Fibroblast of skin of right quadriceps (primary cell): ENCODE data around the gene TRIM26.
"Not testable (repeated sequence)": the region's sequence is repeated elsewhere in the genome, so short reads cannot be mapped to it uniquely, and the experiment has no call there.

Source experiments
- DNase-seq: peaks from one replicate; pipeline ENCODE4 v3.0.0-alpha.2; 2013

Gene TRIM26

DNA sequence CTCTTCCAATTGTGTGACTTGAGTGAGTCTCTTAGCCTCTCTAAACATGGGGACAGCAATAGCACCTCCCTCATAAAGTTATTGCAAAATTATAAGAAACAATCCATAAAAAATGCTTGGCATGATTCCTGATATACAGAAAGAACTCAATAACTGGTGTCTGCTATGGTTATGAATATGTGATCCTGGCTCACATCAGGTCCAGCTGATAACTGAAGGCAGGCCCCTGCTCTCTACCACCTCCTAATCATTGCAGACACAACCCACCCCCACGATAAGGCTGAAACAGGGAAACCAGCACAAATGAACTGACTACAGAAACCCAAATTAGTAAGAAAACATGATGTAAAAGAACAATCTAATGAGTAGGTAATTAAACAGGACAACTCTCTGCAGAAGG, 44.5 kb downstream of the TRIM26 start:
- no peak for DNase-seq

DNA sequence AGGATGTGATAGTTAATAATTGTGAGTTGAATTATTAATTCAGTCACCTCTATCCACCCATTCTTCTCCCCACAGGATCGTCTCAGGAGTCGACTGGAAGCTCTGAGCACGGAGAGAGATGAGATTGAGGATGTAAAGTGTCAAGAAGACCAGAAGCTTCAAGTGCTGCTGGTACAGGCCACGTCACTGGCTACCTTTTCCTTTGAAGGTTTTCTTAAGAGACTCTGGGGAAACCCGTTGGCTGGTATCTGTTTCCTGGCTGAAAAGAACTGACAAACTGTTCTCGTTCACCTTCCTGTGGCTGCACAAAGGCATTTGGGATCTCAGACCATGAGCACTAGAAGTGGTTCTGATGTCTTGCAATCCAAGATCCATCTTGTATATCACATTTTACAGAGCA, 46.1 kb downstream of the TRIM26 start:
- DNase-seq: no peak

DNA sequence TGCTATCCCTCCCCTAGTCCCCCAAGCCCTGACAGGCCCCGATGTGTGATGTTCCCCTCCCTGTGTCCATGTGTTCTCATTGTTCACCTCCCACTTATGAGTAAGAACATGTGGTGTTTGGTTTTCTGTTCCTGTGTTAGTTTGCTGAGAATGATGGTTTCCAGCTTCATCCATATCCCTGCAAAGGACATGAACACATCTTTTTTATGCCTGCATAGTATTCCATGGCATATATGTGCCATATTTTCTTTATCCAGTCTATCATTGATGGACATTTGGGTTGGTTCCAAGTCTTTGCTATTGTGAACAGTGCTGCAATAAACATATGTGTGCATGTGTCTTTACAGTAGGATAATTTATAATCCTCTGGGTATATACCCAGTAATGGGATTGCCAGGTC, 48.0 kb downstream of the TRIM26 start:
- DNase-seq: not testable (repeated sequence)

DNA sequence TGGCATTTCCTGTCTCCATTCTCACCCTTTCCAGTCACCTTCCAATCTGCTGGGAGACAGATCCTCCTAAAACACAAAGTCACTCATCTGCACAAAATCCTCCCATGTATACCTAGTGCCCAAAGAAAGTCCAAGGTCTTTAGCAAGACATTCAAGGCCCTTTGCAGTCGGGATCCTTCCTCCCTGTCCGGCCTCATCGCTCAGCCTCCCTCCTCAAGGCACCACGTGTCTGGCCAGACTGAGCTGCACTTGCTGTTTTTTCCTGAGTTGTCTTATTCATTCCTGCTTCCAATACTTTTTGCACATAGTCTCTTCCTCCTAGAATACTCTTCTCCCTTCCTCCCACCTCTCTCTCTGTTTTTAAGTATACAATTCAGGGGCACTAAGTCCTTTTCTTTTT, 48.5 kb downstream of the TRIM26 start:
- DNase-seq: no peak

DNA sequence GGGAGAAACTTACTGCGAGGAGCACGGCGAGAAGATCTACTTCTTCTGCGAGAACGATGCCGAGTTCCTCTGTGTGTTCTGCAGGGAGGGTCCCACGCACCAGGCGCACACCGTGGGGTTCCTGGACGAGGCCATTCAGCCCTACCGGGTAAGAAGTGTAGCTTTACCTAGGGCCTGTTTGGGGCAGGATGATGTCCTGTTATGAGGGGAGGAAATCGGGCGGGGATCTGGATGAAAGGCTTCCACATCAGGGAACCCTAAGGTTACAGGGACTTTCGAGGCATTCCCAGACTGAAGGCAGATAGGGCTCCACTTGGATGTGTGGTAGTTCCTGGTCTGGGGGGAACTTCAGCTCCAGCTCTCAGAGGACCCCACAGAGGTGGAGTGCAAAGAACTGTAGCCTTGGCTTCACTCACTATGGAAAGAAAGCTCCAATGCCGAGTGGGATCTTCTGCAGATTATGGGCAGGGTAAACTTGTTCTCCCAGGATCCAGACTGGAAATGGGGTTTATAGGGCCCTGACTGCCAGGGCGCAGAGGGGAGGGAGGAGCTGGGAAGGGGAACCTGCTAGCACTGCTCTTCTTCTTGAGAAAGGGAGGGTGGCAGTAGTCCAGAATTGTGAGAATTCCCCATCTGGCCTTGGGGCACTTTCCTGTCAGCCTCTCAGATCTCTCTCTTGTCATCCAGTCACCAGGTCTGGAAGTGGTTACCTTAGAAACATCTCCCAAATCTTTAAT, 49.1 kb downstream of the TRIM26 start:
- DNase-seq: no peak

DNA sequence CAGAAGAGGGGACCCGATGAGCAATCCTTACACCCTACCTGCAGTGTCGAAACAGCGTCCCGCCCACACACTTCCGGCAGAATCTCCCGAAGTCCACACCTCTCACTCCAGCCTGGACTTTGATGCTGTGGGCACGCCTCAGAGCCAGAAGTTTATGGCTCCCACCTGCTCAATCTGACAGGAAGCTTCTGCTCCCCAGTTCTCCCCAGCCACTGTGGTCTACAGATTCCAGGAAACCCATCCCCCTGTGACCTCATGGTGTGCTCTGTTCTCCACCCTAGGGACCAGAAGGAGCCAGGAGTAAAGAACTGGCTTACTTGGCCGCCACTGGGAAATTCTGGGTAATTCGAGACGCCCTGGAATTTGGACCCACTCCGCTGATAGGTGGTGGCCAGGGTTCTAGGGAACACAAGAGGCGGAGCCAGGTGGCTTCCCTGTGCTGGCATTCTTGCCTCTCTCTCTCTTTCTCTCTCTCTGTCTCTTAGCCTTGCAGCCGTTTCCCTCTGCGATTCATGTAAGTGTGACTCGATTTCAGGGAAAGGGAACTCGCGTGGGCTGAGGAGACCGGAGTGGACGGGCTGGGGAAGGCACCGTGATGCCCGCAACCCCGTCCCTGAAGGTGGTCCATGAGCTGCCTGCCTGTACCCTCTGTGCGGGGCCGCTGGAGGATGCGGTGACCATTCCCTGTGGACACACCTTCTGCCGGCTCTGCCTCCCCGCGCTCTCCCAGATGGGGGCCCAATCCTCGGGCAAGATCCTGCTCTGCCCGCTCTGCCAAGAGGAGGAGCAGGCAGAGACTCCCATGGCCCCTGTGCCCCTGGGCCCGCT, 49.9 kb downstream of the TRIM26 start, which contains the start of gene TRIM15:
Gene TRIM15, plus strand, starts transcription at position 457 of the 828 bp plus-strand sequence. Its CDS starts 139 bp downstream, at position 596.
- DNase-seq: no peak

DNA sequence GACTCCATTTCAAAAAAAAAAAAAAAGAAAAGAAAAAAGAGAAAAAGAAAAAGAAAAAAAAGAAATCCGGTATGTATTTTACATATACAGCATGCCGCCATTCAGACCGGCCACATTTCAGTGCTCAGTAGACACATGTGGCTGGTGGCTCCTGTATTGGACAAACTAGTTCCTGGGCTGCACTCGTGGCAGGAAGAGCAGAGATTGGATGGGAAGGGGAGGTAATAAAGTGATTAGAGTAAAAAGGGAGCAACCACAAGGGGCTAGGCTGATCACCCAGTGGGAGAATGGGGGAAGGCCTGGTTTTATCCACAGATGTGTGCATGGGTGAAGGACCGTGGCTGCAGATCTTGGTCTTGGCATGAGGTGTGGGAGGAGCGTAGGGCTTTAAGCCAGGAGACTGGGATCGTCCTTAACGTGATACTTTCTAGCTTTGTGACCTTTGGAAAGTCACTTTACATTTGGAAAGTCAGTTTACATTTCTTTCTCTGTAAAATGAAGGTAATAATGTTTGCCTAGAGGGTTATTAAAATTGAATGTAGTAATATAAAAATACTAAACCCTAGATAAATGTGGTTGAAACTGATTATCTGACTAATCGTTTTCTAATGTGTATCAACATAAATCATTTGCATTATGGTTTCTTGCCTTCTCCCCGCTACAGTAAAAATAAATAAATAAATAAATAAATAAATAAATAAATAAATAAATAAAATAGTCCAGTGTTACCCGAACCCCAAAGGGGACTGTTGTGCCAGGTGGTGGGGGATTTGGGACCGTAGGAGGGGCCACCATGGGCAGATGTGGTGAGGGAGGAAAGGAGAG, 50.7 kb downstream of the TRIM26 start:
- DNase-seq: no peak

DNA sequence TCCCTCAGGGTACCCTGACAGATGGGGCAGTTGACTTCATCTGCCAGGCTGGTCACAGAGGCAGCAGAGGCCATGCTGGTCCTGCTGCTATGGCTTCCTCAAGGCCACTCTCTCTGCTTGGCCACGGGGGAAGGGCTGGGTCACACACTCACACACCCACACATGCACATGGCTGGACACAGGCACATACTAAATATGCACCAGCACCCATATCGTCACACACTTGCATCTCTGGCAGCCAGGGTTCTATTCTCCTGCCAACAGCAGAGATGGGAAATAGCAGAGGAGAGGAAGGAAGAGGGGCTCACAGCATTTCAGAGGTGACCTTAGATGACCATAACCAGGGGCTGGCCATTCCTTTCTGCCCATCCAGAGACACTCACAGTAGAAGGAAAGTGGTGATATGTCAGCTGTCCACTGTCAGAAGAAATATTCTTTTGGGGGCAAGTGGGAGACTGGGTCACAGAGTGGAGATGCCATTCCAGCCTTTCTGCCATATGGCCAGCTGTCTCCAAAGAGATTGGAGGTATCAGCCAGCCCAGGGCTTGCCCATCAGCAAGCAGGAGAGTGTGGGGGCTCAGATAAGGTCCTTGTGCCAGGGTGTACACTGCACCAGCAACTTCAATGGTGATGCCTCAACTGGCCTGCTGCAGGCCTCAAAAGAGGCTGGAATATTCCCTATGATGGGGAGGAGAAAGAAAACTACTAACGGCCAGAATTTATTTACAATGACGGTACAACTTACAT, 52.2 kb downstream of the TRIM26 start, which contains the start of gene TRIM10:
Gene TRIM10, minus strand, starts transcription at position 427 of the 747 bp plus-strand sequence. Its CDS starts 353 bp downstream, at position 74.
- DNase-seq: no peak

DNA sequence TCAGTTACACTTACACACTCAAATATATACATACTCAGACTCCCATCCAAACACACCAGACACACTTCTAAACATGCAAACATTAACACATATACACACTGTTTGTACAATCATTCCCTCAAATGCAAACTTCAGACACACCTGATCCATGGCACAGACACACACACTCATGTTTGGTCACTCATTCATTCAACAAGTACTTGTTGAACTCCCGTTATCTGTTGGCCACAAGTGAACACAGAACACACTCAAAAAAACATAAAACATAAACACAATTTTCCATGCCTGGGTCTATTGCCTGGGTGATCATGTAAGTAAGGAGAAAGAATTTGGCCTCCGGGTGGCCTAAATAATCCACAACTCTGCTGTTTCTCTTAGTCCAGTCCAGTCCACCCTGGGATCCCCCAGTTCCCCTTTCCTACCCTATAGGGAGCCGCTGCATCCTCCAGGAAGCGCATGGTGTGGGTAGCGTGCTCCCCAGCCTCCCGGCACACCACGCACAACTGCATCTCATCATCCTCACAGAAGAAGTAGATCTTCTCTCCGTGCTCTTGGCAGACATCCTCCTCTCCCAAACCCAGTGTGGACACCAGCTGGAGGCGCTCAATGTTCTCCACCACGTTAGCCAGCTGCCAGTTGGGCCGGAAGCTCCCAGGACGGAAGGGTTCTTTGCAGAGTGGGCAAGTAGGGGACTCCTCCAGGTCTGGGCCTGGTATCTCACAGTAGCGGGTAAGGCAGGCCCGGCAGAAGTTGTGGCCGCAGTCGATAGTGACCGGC, 53.0 kb downstream of the TRIM26 start:
- no peak for DNase-seq

DNA sequence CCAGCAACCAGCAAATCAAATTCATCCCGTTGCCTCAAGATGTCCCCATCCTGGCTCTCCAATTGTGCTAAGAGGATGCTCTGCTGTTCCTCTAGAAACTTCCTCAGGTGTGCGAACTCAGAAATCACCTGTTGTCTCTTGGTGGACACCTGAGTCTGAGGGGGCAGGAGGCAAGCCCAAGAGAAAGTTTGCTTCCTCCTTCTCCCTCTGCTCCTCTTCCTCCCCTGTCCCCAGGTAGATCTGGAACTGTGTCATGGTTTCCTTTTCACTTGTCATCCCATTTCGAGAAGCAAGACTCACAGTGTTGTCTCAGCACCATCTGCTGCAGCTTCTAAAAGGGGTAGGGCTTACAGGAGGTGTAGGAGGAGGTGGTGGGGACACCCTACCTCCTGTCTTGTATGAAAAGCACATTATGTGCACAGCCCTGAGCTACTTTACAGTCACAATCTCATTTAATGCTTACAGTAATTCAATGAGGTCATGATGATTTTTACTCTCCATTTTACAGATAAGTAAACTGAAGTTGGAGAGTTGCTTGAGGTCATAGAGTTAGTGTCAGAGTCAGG, 54.6 kb downstream of the TRIM26 start:
- DNase-seq: no peak

DNA sequence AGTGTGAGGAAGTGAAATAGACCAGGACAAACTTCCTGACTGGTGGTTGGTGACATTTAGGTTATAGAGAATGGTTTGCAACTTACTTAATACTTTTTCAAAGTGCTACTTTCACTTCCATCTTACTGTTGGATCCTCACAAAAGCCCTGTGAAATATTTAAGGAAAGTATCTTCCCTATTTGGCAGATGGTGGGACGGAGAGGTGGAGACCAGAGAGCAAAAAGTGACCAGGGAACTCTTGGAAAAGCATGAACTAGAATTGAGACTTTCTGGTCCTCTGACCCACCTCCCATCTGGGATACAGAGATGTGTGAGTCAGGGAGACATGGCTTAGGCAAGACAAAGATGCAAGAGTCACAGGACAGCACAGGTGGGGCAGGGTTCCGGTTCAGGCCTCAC, 55.2 kb downstream of the TRIM26 start:
- DNase-seq: no peak

DNA sequence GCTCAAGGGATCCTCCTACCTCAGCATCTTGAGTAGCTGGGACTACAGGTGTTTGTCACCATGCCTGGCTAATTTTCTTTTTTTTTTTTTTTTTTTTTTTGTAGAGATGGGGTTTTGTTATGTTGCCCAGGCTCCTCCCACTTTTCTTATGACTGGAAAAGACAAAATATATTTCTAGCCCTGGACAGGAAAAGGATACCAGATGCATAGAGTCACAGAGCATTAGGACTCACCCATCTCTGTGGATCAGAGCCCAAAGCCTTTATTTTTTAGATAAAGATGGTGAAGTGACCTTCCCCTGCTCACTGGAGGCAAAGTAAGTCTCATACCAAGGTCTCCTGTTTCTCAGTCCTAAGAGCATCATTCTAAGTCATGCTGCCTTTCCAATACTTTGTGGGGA, 55.6 kb downstream of the TRIM26 start:
- DNase-seq: no peak

DNA sequence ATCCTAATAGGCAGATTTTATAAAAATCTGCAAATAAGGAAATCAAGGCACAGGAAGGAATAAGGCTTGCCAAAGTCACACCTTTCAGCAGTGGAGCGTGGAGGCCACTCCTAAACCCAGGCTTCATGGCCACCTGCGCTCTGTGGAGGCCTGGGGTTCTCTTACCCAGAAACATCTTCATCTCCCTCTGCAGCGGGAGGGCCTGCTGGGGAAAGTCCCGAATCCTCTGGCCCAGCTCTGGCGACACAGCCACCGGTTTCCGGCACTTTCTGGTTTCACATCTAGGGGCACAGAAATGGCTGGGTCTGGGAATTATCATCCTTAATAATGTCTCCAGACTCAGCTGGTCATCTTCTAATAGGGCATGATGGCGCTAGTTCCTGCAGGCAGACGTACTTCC, 56.4 kb downstream of the TRIM26 start:
- no peak for DNase-seq

DNA sequence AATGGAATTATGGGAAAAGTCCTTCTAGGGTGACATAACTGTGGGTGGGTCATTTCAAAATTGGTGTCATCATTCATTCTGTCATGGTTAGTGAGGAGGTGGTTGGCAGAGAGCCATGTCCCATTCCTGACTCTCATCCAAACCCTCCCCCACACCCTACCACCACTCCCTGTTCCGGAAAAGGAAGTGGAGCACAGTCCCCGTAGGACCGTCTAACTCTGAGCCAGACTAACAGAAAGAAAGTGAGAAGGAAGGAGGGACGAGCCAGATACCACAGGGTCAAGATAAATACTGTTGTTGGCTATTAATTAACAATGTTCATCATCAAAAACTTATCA, 57.0 kb downstream of the TRIM26 start:
- DNase-seq: peak; percentile 65

DNA sequence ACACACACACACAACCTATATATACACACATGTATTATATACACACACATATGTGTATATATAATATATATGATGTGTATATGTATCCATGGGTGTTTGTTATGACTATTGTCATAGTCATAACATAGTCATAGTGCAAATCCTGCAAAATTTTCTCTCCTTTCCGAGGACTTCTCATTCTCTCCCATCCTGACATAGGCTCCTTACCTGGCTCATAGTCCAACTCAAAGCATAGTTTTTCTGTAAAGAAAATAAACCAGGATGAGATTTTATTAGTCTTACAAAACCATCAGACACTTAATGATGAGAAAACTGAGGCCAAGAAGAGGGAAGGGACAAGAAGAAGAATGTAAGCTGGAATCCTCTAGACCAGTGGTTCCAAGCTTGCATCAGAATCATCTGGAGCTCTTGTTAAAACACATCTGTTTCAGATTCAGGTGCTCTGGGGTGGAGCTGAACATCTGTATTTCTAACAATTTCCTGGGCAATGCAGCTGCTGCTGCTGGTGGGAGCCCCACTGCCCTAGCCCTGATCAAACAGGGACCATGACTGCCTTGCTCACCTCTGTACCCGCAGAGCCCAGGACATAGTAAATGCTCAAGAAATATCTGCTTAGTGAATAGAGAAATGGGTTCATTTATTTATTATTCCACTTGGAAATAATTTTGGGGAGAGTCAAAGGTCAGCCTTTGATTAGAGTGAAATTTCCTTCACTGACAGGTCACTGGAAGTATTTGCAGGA, 57.5 kb downstream of the TRIM26 start:
- peak; percentile 14 for DNase-seq

DNA sequence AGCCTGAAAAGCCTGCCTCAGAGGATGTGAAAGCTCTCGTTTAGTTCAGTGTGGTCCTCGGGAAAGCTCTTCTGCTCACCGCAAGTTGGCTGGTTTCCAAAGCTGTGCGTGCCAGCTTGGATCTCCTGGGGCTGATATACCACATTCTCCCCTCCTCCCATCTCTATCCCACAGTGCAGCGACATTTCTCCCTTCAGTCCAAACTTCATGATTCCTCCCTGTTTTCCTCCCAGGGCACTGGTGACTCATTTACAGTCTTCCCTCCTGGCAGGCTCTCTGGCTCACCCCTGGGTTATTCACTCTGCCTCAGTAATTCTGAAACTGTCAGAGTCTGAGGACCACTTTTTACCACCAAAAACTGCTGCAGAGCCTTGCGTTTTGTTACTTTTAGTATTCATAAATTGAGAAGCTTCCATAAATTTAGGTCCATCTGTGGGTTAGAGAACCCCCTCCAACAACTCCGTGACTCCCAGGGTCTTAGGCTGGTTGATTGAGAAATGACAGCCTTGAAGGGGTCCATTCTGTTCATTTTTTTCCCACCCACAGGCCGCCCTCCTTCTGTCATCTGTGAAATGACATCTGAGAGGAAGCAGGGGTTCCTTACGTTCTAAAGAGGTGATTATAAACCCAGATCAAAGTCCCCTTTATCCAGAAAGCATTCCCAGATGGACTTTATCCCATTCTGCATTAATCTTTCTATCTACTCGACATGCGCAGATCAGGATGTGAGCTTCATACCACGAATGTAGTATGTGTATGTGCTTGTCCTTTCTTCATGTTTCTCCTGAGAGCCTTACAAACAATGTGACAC, 58.3 kb downstream of the TRIM26 start:
- DNase-seq: peak; percentile 93

DNA sequence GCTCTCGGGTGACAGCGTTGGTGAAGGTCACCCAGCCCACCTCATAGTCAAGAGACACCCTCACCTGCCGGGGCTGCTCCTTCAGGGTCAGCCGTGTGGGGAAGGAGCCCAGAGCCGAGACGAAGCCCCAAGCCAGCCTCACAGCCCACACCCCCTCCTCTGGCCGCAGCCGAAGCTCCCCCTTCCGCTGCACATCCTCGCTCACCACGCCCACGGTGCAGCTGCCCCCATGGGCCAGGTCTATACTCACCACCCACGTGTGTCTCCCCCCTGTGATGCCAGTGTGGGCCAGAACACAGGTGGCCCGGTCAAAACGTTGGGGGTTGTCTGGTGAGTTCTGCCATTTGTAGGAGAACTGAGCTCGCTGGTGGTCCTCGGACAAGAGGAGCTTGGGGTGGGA, 59.1 kb downstream of the TRIM26 start:
- DNase-seq: no peak

DNA sequence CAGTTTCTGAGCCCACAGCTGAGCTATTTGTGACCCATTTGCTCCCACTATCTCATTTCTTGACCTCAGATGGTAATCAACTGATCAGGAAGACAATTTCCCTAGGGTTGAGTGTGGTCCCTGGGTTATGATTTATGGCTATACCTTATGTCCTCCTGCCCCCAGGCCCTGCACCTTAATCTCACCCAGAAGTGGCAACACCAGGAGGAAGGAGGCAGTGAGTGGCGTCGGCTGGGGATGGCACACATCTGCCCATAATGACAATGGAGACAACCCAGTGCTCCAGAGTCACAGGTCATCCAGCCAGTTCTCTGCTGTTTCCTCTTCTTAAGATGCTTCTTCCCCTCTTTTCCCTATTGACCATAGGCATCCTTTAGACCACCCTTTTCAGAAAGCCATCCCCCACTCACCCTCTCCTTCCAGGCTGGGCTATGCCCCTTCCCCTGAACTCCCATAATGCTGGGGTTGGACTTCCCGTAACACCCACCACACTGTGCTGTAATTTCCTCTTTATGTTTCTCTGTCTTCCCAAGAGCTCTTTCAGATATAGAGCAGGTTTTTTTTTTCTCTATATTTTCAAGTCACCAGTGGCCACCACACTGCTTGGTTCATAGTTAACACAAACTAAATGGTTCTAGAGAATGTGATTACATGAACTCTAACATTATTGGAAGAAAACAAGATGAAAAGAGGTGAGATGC, 60.1 kb downstream of the TRIM26 start:
- no peak for DNase-seq

DNA sequence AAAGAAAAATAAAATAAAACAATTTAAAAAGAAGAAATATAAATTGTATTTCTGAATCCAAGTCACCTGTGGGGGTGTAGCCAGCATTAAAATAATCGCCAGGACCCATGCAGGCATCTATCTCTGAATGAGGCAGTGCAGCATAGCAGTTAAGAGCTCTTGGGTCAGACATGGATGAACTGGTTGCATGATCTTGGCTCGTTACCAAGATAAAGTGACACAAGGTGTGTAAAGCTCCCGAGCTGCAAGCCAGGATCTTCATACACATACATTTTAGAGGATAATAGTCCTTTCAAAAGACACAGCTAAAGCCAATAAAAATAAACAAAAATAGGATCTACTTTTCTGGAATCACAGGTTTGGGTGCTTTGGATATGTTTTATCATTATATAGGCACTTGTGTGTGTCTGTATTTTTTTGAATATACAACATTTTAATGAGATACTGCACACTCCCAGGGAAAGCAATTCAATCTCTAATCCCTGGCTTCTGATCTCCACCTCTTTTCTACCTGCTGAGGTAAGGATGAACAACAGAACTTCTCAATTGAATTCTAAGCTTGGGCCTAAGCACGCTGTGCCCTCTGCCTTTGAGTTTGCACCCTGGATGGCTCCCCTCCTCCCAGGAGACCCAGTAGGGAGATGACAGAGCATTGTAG, 61.1 kb downstream of the TRIM26 start:
- no peak for DNase-seq
